Measurements from ENCODE around the gene PLA2G1B. TPM values are rescaled to one million over a fixed set of nuclear protein-coding genes. Genes with fewer than 3 reads are reported as not detected.

PLA2G1B gene
- total and polyA plus RNA-seq, 2 of the 13 experiments (the other 11 are each of a cell fraction or from before 2014, with no cell fraction given): 0.33 to 1.4 TPM

GRCh38 chr12:120359128-120359527 lies 31.5 kb upstream of the PLA2G1B start:
- WGBS (ENCODE audit: low lambda C conversion rate): 83% methylated on average over 1 of the region's 1 CpG
- H3K4me1 ChIP-seq (ENCODE audit: insufficient read depth, low read length): no peaks in the 10 kb centered on the region; the same call in 1 of the 2 replicates
- DNase-seq (ENCODE audit: low spot score) (no peak), ATAC-seq (no peak), FAIRE-seq (no peak)
- in situ Hi-C loops (cut with HindIII; ENCODE audit: extremely low pct_ligation_motif_present, low pct_unique_long_range_greater_than_20kb) (loop anchor here (5.0 kb wide), 1 partner anchor 73 kb away; no protein-coding TSS in a partner anchor), intact Hi-C loops (cut with micrococcal nuclease; ENCODE audit: unreplicated experiment) (no loop called here)
- no peak overlapping the region for H3K27ac ChIP-seq (ENCODE audit: extremely low read length, insufficient read depth, low read length)
- no TSS peak for BruUV-seq (replicated peaks)
- H3K9me3 ChIP-seq (ENCODE audit: low read length): no peaks in the 10 kb centered on the region
- H4K20me1 ChIP-seq (ENCODE audit: insufficient read depth, low read length): no peaks in the 10 kb centered on the region
- H3K9ac ChIP-seq (ENCODE audit: insufficient read depth, low read depth, low read length): no peak overlapping the region
- H3K36me3 ChIP-seq (replicated peaks in 1 of 2; ENCODE audit: control insufficient read depth in 1 of 2, insufficient read depth in 2 of 2, low read length in 2 of 2): no peaks in the 10 kb centered on the region
- CTCF ChIA-PET (ENCODE audit: low intra/inter-chr PET ratio, low total read pairs): interaction anchor here (5.1 kb wide), 1 partner anchor 71 kb away, joined by 48 read pairs; no protein-coding TSS in a partner anchor
- H2AFZ ChIP-seq (ENCODE audit: low read length): no peak overlapping the region
- POLR2A ChIA-PET: no interaction called here
- H3K79me2 ChIP-seq (ENCODE audit: insufficient read depth, low read length): no peaks in the 10 kb centered on the region
- no peaks in the 10 kb centered on the region; a peak in 1 of 5 replicates for H3K27me3 ChIP-seq (ENCODE audit: control insufficient read depth in 1 of 2, insufficient read depth in 2 of 2, low read length in 2 of 2)
- H3K4me2 ChIP-seq (ENCODE audit: low read depth, low read length): no peak overlapping the region
- no peak overlapping the region for H3K4me3 ChIP-seq (replicated peaks in 1 of 3; ENCODE audit: insufficient read depth in 1 of 3, low read depth in 2 of 3, low read length in 3 of 3)
- TF ChIP-seq ZNF18 (CRISPR knock-in tag; IDR thresholded peaks at IDR 0.05; ENCODE audit: insufficient replicate concordance): no peak
- peak; percentile 60; the same call in 1 of the 2 replicates for TF ChIP-seq ZNF768 (CRISPR knock-in tag; IDR thresholded peaks at IDR 0.05)

GRCh38 chr12:120358412-120359100 lies 31.0 kb upstream of the PLA2G1B start:
- DNase-seq (ENCODE audit: low spot score) (no peak), ATAC-seq (no peak; the same call in 2 of the 3 replicates), FAIRE-seq (no peak)
- no peak overlapping the region for H3K4me2 ChIP-seq (ENCODE audit: low read depth, low read length)
- intact Hi-C loops (cut with micrococcal nuclease; ENCODE audit: unreplicated experiment) (no loop called here), in situ Hi-C loops (cut with HindIII; ENCODE audit: extremely low pct_ligation_motif_present, low pct_unique_long_range_greater_than_20kb) (loop anchor here (5.0 kb wide), 1 partner anchor 74 kb away; no protein-coding TSS in a partner anchor)
- no peaks in the 10 kb centered on the region for H3K4me1 ChIP-seq (ENCODE audit: insufficient read depth, low read length)
- H3K4me3 ChIP-seq (replicated peaks in 1 of 3; ENCODE audit: insufficient read depth in 1 of 3, low read depth in 2 of 3, low read length in 3 of 3): no peak overlapping the region
- 45% methylated on average over 13 of the region's 19 CpGs for WGBS (ENCODE audit: low lambda C conversion rate)
- H3K36me3 ChIP-seq (replicated peaks in 1 of 2; ENCODE audit: control insufficient read depth in 1 of 2, insufficient read depth in 2 of 2, low read length in 2 of 2): no peaks in the 10 kb centered on the region
- H3K79me2 ChIP-seq (ENCODE audit: insufficient read depth, low read length): no peaks in the 10 kb centered on the region
- H4K20me1 ChIP-seq (ENCODE audit: insufficient read depth, low read length): no peaks in the 10 kb centered on the region
- peak; percentile 49 for TF ChIP-seq STAG1 (CRISPR knock-in tag; IDR thresholded peaks at IDR 0.05)
- peak; percentile 63 for TF ChIP-seq CTCF (CRISPR knock-in tag; IDR thresholded peaks at IDR 0.05)
- TF ChIP-seq STAT5B (CRISPR knock-in tag; IDR thresholded peaks at IDR 0.05): no peak
- H3K27ac ChIP-seq (ENCODE audit: extremely low read length, insufficient read depth, low read length): no peak overlapping the region
- BruUV-seq (replicated peaks): no TSS peak
- H3K27me3 ChIP-seq (ENCODE audit: control insufficient read depth in 1 of 2, insufficient read depth in 2 of 2, low read length in 2 of 2): no peaks in the 10 kb centered on the region; a peak in 1 of 5 replicates
- no peaks in the 10 kb centered on the region for H3K9me3 ChIP-seq (ENCODE audit: low read length)
- no peak overlapping the region for H2AFZ ChIP-seq (ENCODE audit: low read length)
- POLR2A ChIA-PET: no interaction called here
- H3K9ac ChIP-seq (ENCODE audit: insufficient read depth, low read depth, low read length): no peak overlapping the region
- CTCF ChIA-PET (ENCODE audit: low intra/inter-chr PET ratio, low total read pairs): interaction anchor here (5.1 kb wide), 1 partner anchor 72 kb away, joined by 48 read pairs; no protein-coding TSS in a partner anchor
